ENCODE data around the gene SAMD7. TPM values are rescaled to one million over a fixed set of nuclear protein-coding genes. Genes with fewer than 3 reads are reported as not detected.

Gene SAMD7
- total RNA-seq, 1 experiment from 2014 or later, result not detected

- H3K9me3 ChIP-seq, result no peaks in the 10 kb centered on the region
These were observed 55.9 kb downstream of the SAMD7 start for GRCh38 chr3:169966951-169967915.

GRCh38 chr3:169968224-169968885 is 57.0 kb downstream of the SAMD7 start:
- DNase-seq, result no peak
- Histone ChIP-seq H3K9me3 (no peaks in the 10 kb centered on the region), H3K4me1 (peaks cover 7% of the 10 kb centered on the region), H3K27me3 (replicated peaks; ENCODE audit: control insufficient read depth, insufficient read depth, low read length) (no peaks in the 10 kb centered on the region), H3K4me3 (ENCODE audit: low read depth, low read length) (no peak overlapping the region), H3K36me3 (ENCODE audit: control insufficient read depth, insufficient read depth, low read length) (no peaks in the 10 kb centered on the region; the same call in 1 of the 2 replicates)
- CTCF ChIA-PET, result no interaction called here
- BruUV-seq (replicated peaks), result no TSS peak
- H3K27ac Mint-ChIP-seq (ENCODE audit: unreplicated experiment), result no peak overlapping the region
- no peaks in the 10 kb centered on the region for H3K9me3 Mint-ChIP-seq (ENCODE audit: unreplicated experiment)
- peaks cover 5% of the 10 kb centered on the region for H3K27me3 Mint-ChIP-seq (ENCODE audit: insufficient read depth, unreplicated experiment)
- H3K4me3 Mint-ChIP-seq (ENCODE audit: unreplicated experiment), result no peak overlapping the region
- H3K36me3 Mint-ChIP-seq (ENCODE audit: insufficient read depth, unreplicated experiment), result peaks cover 10% of the 10 kb centered on the region
- H3K4me1 Mint-ChIP-seq (ENCODE audit: low read depth, unreplicated experiment), result peaks cover 14% of the 10 kb centered on the region
- TF ChIP-seq CTCF (IDR thresholded peaks at IDR 0.05; ENCODE audit: insufficient read depth in 1 of 2, low read depth in 1 of 2, low read length in 1 of 2, severe bottlenecking in 1 of 2, unreplicated experiment in 1 of 2), result no peak
- POLR2A ChIA-PET, result interaction anchor here (0.6 to 0.7 kb wide), 2 partner anchors 11 to 304 kb away, joined by 3 read pairs; no protein-coding TSS in a partner anchor
- intact Hi-C loops (cut with micrococcal nuclease; ENCODE audit: unreplicated experiment), result no loop called here

More at GRCh38 chr3:169966951-169967915, 55.9 kb downstream of the SAMD7 start:
- peak overlapping the region; percentile 97 for H3K4me3 Mint-ChIP-seq (ENCODE audit: unreplicated experiment)
- H3K9me3 Mint-ChIP-seq (ENCODE audit: unreplicated experiment), result no peaks in the 10 kb centered on the region
- intact Hi-C loops (cut with micrococcal nuclease; ENCODE audit: unreplicated experiment), result loop anchor here (1.0 to 2.0 kb wide), 4 partner anchors 37 to 194 kb away; partner anchors contain the start of gene MYNN
- POLR2A ChIA-PET, result interaction anchor here (0.5 to 0.7 kb wide), 5 partner anchors 12 to 303 kb away, joined by 3 to 15 read pairs (median 3); no protein-coding TSS in a partner anchor
- peak overlapping the region; percentile 99 for H3K27ac Mint-ChIP-seq (ENCODE audit: unreplicated experiment)
- no peaks in the 10 kb centered on the region; the same call in 1 of the 2 replicates for H3K36me3 ChIP-seq (ENCODE audit: control insufficient read depth, insufficient read depth, low read length)
- peak in 1 of 2 experiments; percentile 51 for DNase-seq
- peaks cover 14% of the 10 kb centered on the region for H3K4me1 Mint-ChIP-seq (ENCODE audit: low read depth, unreplicated experiment)
- BruUV-seq (replicated peaks), result TSS peak; percentile 23
- H3K36me3 Mint-ChIP-seq (ENCODE audit: insufficient read depth, unreplicated experiment), result peaks cover 10% of the 10 kb centered on the region
- no peaks in the 10 kb centered on the region for H3K27me3 ChIP-seq (replicated peaks; ENCODE audit: control insufficient read depth, insufficient read depth, low read length)
- CTCF ChIA-PET, result no interaction called here
- H3K4me1 ChIP-seq, result peaks cover 7% of the 10 kb centered on the region
- H3K4me3 ChIP-seq (ENCODE audit: low read depth, low read length), result peak overlapping the region; percentile 48
- peaks cover 11% of the 10 kb centered on the region for H3K27me3 Mint-ChIP-seq (ENCODE audit: insufficient read depth, unreplicated experiment)
- no peak for TF ChIP-seq CTCF (IDR thresholded peaks at IDR 0.05; ENCODE audit: insufficient read depth in 1 of 2, low read depth in 1 of 2, low read length in 1 of 2, severe bottlenecking in 1 of 2, unreplicated experiment in 1 of 2)

All from Caco-2 (cell line).